ENCODE results near the gene CNTNAP5.

The CNTNAP5 gene

DNA sequence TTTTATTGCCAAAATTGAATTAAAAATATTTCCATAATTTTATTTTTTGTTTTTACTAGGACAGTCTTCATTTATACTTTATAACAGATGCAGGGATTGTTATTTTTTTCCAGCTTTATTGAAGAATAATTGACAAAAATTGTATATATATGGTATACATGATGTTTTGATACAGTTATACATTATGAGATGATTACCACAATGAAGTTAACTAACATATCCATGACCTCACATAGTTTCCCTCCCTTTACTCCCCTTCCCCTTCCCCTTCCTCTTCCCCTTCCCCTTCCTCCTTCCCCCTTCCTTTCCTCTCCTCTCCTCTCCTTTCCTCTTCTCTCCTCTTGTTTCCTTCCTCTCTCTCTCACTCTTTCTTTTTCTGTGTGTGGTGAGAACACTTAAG is 700.1 kb downstream of the CNTNAP5 start:
- H3K4me3 ChIP-seq (ENCODE audit: low read depth, low read length) = no peak overlapping the region
- H3K9me3 ChIP-seq (ENCODE audit: control insufficient read depth, insufficient read depth, low read length) = no peaks in the 10 kb centered on the region
- no peaks in the 10 kb centered on the region for H3K36me3 ChIP-seq (ENCODE audit: control insufficient read depth, insufficient read depth, low read length)
- no peak overlapping the region for H3K9ac ChIP-seq (ENCODE audit: low read depth, low read length)
- H3K4me1 ChIP-seq (ENCODE audit: control insufficient read depth, insufficient read depth, low read length) = no peaks in the 10 kb centered on the region
- no peaks in the 10 kb centered on the region for H3K27me3 ChIP-seq (ENCODE audit: control insufficient read depth, insufficient read depth, low read length)

DNA sequence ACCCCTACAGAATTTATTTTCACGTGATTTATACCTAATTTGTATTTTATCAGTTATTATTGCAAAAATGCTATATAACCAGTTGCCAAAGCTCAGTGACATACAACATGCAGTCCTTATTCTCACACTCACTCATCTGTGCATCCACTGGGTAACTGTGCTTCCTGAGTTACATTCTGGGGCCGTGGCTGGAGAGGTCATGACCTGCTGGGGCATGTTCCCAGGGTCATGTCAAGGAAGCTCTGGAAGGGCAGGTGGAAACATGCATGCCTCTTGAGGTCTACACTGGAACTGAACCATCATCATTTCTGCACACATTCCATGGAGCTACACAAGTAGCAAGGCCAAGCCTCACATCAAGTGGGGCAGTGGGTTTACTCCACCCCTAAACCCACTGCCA is 715.5 kb downstream of the CNTNAP5 start:
- no peak overlapping the region for H3K4me3 ChIP-seq (ENCODE audit: low read depth, low read length)
- no peaks in the 10 kb centered on the region for H3K27me3 ChIP-seq (ENCODE audit: control insufficient read depth, insufficient read depth, low read length)
- no peaks in the 10 kb centered on the region for H3K9me3 ChIP-seq (ENCODE audit: control insufficient read depth, insufficient read depth, low read length)
- no peak overlapping the region for H3K9ac ChIP-seq (ENCODE audit: low read depth, low read length)
- no peaks in the 10 kb centered on the region for H3K36me3 ChIP-seq (ENCODE audit: control insufficient read depth, insufficient read depth, low read length)
- no peaks in the 10 kb centered on the region for H3K4me1 ChIP-seq (ENCODE audit: control insufficient read depth, insufficient read depth, low read length)

DNA sequence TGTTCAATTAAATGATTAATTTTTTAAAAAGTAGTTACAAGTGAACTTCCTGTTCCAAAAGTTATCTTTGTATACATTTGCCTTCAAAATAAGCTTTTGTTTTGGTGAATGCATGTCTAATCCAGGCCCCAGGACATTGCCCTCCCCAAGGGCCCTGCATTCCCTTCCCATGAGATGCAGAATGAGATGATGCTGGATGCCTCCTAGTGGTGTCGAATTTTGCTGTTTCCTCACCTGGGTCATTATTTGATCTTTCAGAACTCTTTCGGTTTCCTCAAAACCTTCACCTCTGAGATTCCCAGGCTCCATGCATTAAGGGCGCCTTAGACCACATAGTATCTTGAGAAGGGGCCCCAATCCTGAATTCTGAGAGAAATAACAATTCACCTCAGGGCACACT is 728.8 kb downstream of the CNTNAP5 start:
- no peaks in the 10 kb centered on the region for H3K36me3 ChIP-seq (ENCODE audit: control insufficient read depth, insufficient read depth, low read length)
- no peaks in the 10 kb centered on the region for H3K27me3 ChIP-seq (ENCODE audit: control insufficient read depth, insufficient read depth, low read length)
- H3K4me1 ChIP-seq (ENCODE audit: control insufficient read depth, insufficient read depth, low read length) = no peaks in the 10 kb centered on the region
- no peak overlapping the region for H3K9ac ChIP-seq (ENCODE audit: low read depth, low read length)
- no peaks in the 10 kb centered on the region for H3K9me3 ChIP-seq (ENCODE audit: control insufficient read depth, insufficient read depth, low read length)
- H3K4me3 ChIP-seq (ENCODE audit: low read depth, low read length) = no peak overlapping the region

DNA sequence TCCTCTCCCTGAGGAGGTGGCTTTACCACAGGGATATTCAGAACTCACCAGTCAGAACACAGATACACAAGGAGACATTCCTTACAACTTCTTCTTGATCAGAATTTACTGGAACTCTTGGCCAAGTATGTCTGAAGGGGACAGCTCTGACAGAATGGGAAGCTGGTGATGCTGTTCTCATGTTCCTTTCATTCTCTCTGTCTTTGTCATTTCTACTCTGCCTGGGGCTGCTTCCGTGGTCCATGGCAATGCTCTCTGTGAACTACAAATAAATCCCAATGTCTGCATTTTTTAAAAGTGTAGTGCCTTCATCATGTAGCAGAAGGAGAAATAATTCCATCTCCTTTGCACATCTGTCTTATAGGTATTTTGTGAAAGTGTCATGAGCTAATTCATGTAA is 730.3 kb downstream of the CNTNAP5 start:
- Histone ChIP-seq H3K36me3 (ENCODE audit: control insufficient read depth, insufficient read depth, low read length) (no peaks in the 10 kb centered on the region), H3K4me3 (ENCODE audit: low read depth, low read length) (no peak overlapping the region), H3K9me3 (ENCODE audit: control insufficient read depth, insufficient read depth, low read length) (no peaks in the 10 kb centered on the region), H3K9ac (ENCODE audit: low read depth, low read length) (no peak overlapping the region), H3K4me1 (ENCODE audit: control insufficient read depth, insufficient read depth, low read length) (no peaks in the 10 kb centered on the region), H3K27me3 (ENCODE audit: control insufficient read depth, insufficient read depth, low read length) (no peaks in the 10 kb centered on the region)

DNA sequence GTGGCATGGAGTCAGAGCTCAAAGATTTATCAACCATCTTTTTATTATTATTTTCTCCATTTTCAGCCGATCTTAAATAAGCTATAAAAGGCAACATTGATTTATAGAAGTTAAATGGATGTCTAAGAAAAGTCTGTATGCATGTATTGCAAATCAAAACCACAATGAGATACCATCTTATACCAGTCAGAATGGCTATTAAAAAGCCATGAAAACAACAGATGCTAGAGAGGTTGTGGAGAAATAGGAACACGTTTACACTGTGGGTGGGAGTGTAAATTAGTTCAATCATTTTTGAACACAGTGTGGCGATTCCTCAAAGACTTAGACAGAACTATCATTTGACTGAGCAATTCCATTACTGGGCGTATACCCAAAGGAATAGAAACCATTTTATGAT is 731.0 kb downstream of the CNTNAP5 start:
- Histone ChIP-seq H3K36me3 (ENCODE audit: control insufficient read depth, insufficient read depth, low read length) (no peaks in the 10 kb centered on the region), H3K9me3 (ENCODE audit: control insufficient read depth, insufficient read depth, low read length) (no peaks in the 10 kb centered on the region), H3K4me3 (ENCODE audit: low read depth, low read length) (no peak overlapping the region), H3K4me1 (ENCODE audit: control insufficient read depth, insufficient read depth, low read length) (no peaks in the 10 kb centered on the region), H3K27me3 (ENCODE audit: control insufficient read depth, insufficient read depth, low read length) (no peaks in the 10 kb centered on the region), H3K9ac (ENCODE audit: low read depth, low read length) (no peak overlapping the region)

DNA sequence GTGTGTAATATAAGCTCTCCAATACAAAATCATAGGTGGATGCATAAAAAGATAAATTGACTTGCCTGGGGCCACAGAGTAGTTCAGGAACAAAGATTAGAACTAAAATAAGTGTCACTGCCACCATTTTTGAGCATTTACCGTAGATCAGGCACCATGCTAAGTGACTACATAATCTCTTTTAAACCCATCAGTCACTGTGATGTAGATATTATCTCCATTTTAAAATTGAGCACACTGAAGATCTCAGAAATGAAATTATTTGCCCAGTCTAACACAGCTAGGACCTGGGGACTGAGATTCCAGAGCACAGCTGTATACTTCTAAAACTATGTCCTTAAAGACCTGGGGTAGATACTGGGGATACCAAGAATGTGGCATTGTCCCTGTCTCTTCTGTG is 737.3 kb downstream of the CNTNAP5 start:
- H3K36me3 ChIP-seq (ENCODE audit: control insufficient read depth, insufficient read depth, low read length) = no peaks in the 10 kb centered on the region
- no peaks in the 10 kb centered on the region for H3K27me3 ChIP-seq (ENCODE audit: control insufficient read depth, insufficient read depth, low read length)
- no peaks in the 10 kb centered on the region for H3K4me1 ChIP-seq (ENCODE audit: control insufficient read depth, insufficient read depth, low read length)
- H3K4me3 ChIP-seq (ENCODE audit: low read depth, low read length) = no peak overlapping the region
- H3K9ac ChIP-seq (ENCODE audit: low read depth, low read length) = no peak overlapping the region
- no peaks in the 10 kb centered on the region for H3K9me3 ChIP-seq (ENCODE audit: control insufficient read depth, insufficient read depth, low read length)

DNA sequence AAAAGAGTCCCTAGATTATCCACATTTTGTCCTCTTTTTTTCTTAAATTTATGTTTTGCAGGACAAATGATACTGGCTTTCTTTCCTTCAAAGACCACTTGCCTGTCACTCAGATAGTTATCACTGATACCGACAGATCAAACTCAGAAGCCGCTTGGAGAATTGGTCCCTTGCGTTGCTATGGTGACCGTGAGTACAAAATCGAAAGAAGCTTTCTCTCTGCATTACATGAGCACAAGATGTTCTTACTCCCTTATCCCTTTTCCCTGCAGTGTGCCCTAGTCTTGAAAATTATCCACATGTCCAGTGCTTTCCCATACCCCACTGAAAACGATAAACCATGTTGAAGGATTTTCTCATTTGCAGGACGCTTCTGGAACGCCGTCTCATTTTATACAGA is 738.5 kb downstream of the CNTNAP5 start:
- no peaks in the 10 kb centered on the region for H3K36me3 ChIP-seq (ENCODE audit: control insufficient read depth, insufficient read depth, low read length)
- no peak overlapping the region for H3K4me3 ChIP-seq (ENCODE audit: low read depth, low read length)
- H3K9ac ChIP-seq (ENCODE audit: low read depth, low read length) = no peak overlapping the region
- no peaks in the 10 kb centered on the region for H3K27me3 ChIP-seq (ENCODE audit: control insufficient read depth, insufficient read depth, low read length)
- no peaks in the 10 kb centered on the region for H3K9me3 ChIP-seq (ENCODE audit: control insufficient read depth, insufficient read depth, low read length)
- no peaks in the 10 kb centered on the region for H3K4me1 ChIP-seq (ENCODE audit: control insufficient read depth, insufficient read depth, low read length)

DNA sequence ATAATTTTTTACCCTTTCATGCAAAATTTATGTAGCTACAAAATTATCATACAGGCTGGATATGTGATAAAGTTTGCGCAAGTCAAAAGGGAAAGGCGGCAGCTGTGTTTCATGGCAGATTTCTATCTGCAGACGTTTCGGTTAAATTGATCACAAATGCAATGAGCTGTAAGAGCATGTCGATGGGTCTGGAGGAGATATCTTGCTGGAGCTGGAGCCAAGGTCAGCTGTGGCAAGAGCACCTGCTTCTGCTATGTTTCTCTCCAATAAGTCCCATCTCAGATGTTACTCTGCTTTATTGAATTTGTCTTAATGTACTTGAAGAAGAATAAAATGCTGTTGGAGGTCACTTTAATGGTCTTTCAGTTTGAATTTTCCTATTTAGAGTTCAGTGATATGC is 749.7 kb downstream of the CNTNAP5 start:
- Histone ChIP-seq H3K4me3 (ENCODE audit: low read depth, low read length) (no peak overlapping the region), H3K36me3 (ENCODE audit: control insufficient read depth, insufficient read depth, low read length) (no peaks in the 10 kb centered on the region)

DNA sequence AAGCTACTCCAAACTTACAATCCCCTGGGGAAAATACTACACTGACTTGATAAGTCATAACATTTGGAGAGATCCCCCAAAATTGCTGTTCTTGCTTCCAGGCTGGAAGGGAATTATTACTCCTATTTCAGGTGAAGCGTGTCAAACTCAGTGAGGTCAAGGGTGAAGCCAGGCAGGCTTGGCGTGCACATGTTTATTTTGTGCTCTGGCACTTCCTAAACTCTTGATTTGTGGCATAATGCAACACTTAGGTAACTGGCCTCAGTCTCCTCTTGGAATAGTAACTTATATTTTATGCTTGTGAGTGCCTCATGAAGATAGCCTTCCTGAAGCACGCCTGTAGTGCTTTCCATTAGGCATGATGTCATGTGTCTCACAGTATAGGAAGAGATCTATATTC is 751.2 kb downstream of the CNTNAP5 start:
- H3K4me1 ChIP-seq (ENCODE audit: control insufficient read depth, insufficient read depth, low read length) = no peaks in the 10 kb centered on the region
- no peak overlapping the region for H3K9ac ChIP-seq (ENCODE audit: low read depth, low read length)

More for the DNA sequence above, 749.7 kb downstream of the CNTNAP5 start:
- Histone ChIP-seq H3K9me3 (ENCODE audit: control insufficient read depth, insufficient read depth, low read length) (no peaks in the 10 kb centered on the region), H3K4me1 (ENCODE audit: control insufficient read depth, insufficient read depth, low read length) (no peaks in the 10 kb centered on the region), H3K27me3 (ENCODE audit: control insufficient read depth, insufficient read depth, low read length) (no peaks in the 10 kb centered on the region), H3K9ac (ENCODE audit: low read depth, low read length) (no peak overlapping the region)

DNA sequence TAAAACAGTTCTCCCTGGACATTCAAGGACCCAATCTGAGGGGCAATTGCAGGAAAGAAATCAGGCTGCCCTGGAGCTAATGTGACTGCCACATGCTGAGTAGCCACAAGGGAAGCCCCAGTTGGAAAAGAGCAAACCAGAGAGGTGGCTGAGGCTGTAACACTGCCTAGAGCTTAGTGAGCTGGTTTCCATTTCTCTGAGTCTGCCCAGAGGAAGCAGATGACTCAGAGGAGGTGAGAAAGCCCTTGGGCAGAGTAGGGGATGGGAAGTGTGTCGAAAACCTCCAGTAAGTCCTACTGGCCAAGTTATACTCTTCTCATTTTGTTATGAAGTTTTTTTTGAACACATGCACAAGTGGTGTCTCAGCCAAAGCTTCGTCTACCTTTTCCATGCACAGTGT is 753.0 kb downstream of the CNTNAP5 start:
- no peak overlapping the region for H3K9ac ChIP-seq (ENCODE audit: low read depth, low read length)
- H3K4me3 ChIP-seq (ENCODE audit: low read depth, low read length) = no peak overlapping the region
- H3K36me3 ChIP-seq (ENCODE audit: control insufficient read depth, insufficient read depth, low read length) = no peaks in the 10 kb centered on the region
- H3K27me3 ChIP-seq (ENCODE audit: control insufficient read depth, insufficient read depth, low read length) = no peaks in the 10 kb centered on the region
- H3K9me3 ChIP-seq (ENCODE audit: control insufficient read depth, insufficient read depth, low read length) = no peaks in the 10 kb centered on the region
- no peaks in the 10 kb centered on the region for H3K4me1 ChIP-seq (ENCODE audit: control insufficient read depth, insufficient read depth, low read length)

More for the DNA sequence above, 751.2 kb downstream of the CNTNAP5 start:
- Histone ChIP-seq H3K4me3 (ENCODE audit: low read depth, low read length) (no peak overlapping the region), H3K36me3 (ENCODE audit: control insufficient read depth, insufficient read depth, low read length) (no peaks in the 10 kb centered on the region), H3K9me3 (ENCODE audit: control insufficient read depth, insufficient read depth, low read length) (no peaks in the 10 kb centered on the region), H3K27me3 (ENCODE audit: control insufficient read depth, insufficient read depth, low read length) (no peaks in the 10 kb centered on the region)

DNA sequence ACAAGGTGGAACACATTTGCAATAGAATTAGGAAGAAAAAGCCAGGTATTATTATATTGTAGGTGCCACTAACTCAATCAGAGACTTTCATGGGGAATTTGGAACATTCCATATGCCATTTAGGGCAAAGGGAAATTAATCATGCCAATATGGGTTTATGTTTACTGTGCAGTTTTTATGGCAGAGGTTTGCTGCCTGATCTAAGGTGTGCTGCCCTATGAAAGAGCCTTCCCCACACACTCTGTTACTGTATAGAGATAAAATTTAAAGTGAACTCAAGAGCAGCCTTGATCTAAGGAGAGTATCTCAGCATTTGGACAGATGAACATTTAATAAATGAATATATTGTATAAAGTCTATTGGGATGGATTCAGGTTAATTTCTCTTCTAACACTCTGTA is 771.6 kb downstream of the CNTNAP5 start:
- H3K9me3 ChIP-seq (ENCODE audit: control insufficient read depth, insufficient read depth, low read length) = no peaks in the 10 kb centered on the region
- no peaks in the 10 kb centered on the region for H3K27me3 ChIP-seq (ENCODE audit: control insufficient read depth, insufficient read depth, low read length)
- no peak overlapping the region for H3K9ac ChIP-seq (ENCODE audit: low read depth, low read length)
- H3K4me1 ChIP-seq (ENCODE audit: control insufficient read depth, insufficient read depth, low read length) = no peaks in the 10 kb centered on the region
- no peak overlapping the region for H3K4me3 ChIP-seq (ENCODE audit: low read depth, low read length)
- no peaks in the 10 kb centered on the region for H3K36me3 ChIP-seq (ENCODE audit: control insufficient read depth, insufficient read depth, low read length)

DNA sequence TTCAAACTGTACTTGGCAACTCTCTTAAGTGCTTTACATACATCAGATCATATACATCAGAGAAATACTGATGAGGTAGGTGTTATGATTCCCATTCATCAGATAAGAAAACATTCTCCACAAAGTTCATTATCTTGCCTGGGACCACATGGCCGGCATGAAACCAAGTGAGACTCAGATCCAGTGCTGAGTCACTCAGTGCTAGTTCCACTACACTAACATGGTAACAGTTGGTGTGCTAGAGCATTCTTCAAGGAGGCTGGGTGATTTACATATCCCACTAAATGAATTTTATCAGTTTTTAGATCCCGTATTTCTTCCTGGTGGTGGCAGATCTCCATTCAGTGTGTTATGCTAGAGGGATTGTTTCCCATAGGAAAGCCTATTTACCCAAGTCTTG is 772.0 kb downstream of the CNTNAP5 start:
- no peaks in the 10 kb centered on the region for H3K36me3 ChIP-seq (ENCODE audit: control insufficient read depth, insufficient read depth, low read length)
- H3K9ac ChIP-seq (ENCODE audit: low read depth, low read length) = no peak overlapping the region
- H3K4me3 ChIP-seq (ENCODE audit: low read depth, low read length) = no peak overlapping the region
- H3K9me3 ChIP-seq (ENCODE audit: control insufficient read depth, insufficient read depth, low read length) = no peaks in the 10 kb centered on the region
- H3K4me1 ChIP-seq (ENCODE audit: control insufficient read depth, insufficient read depth, low read length) = no peaks in the 10 kb centered on the region
- no peaks in the 10 kb centered on the region for H3K27me3 ChIP-seq (ENCODE audit: control insufficient read depth, insufficient read depth, low read length)

DNA sequence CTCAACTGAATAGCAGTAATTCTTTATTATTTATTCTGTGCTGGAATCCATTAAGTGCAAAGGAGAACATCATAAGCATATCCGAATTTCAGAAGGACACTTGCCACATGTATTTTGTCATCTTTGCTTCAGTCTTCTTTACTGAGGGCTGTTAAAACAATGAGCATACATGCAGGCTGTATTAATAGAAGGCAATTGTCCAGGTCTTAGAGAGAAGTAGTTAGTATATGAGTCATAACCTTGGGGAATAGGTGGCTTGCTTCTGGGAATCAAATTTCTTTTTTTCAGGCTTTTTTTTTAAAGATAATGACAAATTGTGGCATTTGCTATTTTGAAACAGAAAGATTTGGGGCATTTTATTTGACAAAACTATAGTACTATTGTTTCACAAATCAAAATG is 773.5 kb downstream of the CNTNAP5 start:
- Histone ChIP-seq H3K27me3 (ENCODE audit: control insufficient read depth, insufficient read depth, low read length) (no peaks in the 10 kb centered on the region), H3K4me3 (ENCODE audit: low read depth, low read length) (no peak overlapping the region), H3K9ac (ENCODE audit: low read depth, low read length) (no peak overlapping the region), H3K4me1 (ENCODE audit: control insufficient read depth, insufficient read depth, low read length) (no peaks in the 10 kb centered on the region), H3K9me3 (ENCODE audit: control insufficient read depth, insufficient read depth, low read length) (no peaks in the 10 kb centered on the region), H3K36me3 (ENCODE audit: control insufficient read depth, insufficient read depth, low read length) (no peaks in the 10 kb centered on the region)

Data from iPS-15b (cell line).